ENCODE data around the gene SYT7.
A peak's percentile ranks its signal among the peaks of the same experiment; 100 is the strongest.

The SYT7 gene

DNA sequence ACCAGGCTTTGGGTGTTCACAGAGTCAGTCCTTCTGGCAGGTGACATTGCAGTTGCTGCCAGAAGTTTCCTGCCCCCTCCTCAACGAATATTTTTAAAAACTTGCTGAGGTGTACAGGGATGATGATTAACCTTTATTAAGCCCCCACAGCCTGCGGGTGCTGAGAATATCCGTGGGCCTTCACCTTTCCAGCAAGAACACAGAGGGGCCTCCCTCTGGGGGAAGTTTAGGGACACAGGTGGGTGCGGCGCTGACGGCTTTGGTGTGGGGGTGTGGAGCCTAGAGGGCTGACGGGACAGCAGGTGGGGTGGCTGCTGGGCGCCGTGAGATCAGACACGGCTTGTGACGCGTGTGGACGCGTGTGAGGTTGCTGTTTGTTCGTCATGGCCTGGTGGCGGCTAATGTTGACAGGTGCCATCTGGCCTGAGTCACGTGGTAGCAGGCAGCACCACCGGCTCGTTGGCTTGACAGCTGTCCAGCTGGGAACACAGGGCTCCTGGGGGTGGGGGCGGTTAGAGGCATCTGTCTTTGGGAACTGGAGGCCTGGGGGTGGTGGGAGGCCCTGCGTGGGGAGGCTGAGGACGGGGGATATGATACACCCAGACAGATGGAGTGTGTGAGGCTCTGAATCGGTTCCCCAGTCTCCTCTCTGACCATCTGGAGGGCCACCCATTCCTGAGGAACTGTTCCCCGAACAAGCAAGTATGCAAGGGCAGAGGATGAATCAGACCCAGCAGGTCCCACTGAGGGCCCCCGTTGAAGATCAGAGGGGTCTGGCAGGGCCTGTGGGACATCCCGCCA, 84.9 kb downstream of the SYT7 start:
- no peaks in the 10 kb centered on the region for H3K27me3 ChIP-seq (ENCODE audit: control insufficient read depth in 1 of 2, insufficient read depth in 2 of 2, low read length in 2 of 2)
- peaks cover 8% of the 10 kb centered on the region for H3K4me1 ChIP-seq (ENCODE audit: control insufficient read depth, insufficient read depth, low read length)
- H3K9ac ChIP-seq (ENCODE audit: low read length in 2 of 2) = no peak overlapping the region
- no peaks in the 10 kb centered on the region for H3K9me3 ChIP-seq (ENCODE audit: control insufficient read depth in 2 of 2, low read length in 2 of 2)
- no peak overlapping the region for H3K27ac ChIP-seq (ENCODE audit: low read length)
- H3K4me3 ChIP-seq (ENCODE audit: low read length in 2 of 2) = no peak overlapping the region
- no peaks in the 10 kb centered on the region for H3K36me3 ChIP-seq (ENCODE audit: control insufficient read depth in 2 of 2, insufficient read depth in 2 of 2, low read length in 2 of 2)

DNA sequence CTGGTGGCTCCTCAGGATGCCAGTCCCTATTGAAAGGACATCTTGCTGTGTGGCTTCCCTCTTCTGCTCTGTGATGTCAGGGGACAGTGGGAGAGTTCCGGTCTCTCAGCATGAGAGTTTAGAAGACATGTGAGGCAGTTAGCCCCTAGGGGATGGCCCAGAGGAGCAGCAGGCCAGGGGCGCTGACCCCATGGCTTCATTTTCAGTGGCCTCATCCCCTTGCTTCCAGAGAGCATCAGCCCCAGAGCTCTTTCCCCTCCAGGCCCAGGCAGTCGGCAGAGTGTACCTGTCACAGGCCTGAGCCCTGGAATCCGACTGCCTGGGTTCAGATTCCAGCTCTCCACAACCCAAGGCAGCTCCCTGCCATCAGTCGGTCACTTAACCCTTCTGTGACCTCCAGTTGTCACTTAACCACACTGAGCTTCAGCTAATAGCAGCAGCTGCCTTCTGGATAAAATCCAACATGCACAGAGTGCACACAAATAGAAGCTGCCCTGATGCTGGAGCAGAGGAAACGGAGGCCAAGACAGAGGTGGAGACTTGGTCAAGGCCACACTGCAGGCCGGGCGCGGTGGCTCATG, 86.4 kb downstream of the SYT7 start:
- Histone ChIP-seq H3K9me3 (ENCODE audit: control insufficient read depth in 2 of 2, low read length in 2 of 2) (no peaks in the 10 kb centered on the region), H3K27me3 (ENCODE audit: control insufficient read depth in 1 of 2, insufficient read depth in 2 of 2, low read length in 2 of 2) (no peaks in the 10 kb centered on the region), H3K4me1 (ENCODE audit: control insufficient read depth, insufficient read depth, low read length) (peaks cover 23% of the 10 kb centered on the region), H3K36me3 (ENCODE audit: control insufficient read depth in 2 of 2, insufficient read depth in 2 of 2, low read length in 2 of 2) (no peaks in the 10 kb centered on the region), H3K27ac (ENCODE audit: low read length) (no peak overlapping the region), H3K4me3 (ENCODE audit: low read length in 2 of 2) (no peak overlapping the region), H3K9ac (ENCODE audit: low read length in 2 of 2) (no peak overlapping the region)

DNA sequence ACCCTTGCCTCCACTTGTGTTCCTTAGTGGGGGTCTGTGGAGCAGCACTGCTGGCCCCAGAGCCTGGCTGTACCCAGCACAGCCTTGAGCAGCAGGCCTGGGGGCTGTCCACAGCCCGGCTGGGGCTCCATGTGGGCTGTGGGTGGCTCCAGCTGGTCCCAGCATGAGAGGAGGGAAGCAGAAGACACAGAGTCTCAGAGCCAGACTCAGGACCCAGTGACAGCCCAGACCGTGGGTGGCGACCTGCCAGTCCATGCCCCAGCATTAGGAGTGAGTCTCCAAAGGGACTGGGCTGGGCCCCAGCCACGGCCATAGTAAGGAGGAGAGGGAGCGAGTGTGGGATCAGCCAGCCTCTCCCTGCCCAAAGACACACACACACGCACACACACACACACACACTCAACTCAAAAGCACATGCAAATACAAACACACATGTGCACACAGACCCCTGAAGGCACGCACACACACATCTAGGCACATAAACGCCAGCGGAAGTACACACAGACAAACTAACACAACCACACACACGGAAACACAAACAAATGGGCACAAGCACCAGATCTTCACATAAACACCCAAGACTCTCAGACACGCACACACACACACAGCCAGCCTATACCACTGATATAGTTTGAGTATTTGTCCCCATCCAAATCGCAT, 89.0 kb downstream of the SYT7 start:
- Histone ChIP-seq H3K27ac (ENCODE audit: low read length) (no peak overlapping the region), H3K9ac (ENCODE audit: low read length in 2 of 2) (no peak overlapping the region), H3K36me3 (ENCODE audit: control insufficient read depth in 2 of 2, insufficient read depth in 2 of 2, low read length in 2 of 2) (no peaks in the 10 kb centered on the region), H3K4me1 (ENCODE audit: control insufficient read depth, insufficient read depth, low read length) (peaks cover 35% of the 10 kb centered on the region), H3K9me3 (ENCODE audit: control insufficient read depth in 2 of 2, low read length in 2 of 2) (no peaks in the 10 kb centered on the region), H3K4me3 (ENCODE audit: low read length in 2 of 2) (no peak overlapping the region), H3K27me3 (ENCODE audit: control insufficient read depth in 1 of 2, insufficient read depth in 2 of 2, low read length in 2 of 2) (no peaks in the 10 kb centered on the region)

DNA sequence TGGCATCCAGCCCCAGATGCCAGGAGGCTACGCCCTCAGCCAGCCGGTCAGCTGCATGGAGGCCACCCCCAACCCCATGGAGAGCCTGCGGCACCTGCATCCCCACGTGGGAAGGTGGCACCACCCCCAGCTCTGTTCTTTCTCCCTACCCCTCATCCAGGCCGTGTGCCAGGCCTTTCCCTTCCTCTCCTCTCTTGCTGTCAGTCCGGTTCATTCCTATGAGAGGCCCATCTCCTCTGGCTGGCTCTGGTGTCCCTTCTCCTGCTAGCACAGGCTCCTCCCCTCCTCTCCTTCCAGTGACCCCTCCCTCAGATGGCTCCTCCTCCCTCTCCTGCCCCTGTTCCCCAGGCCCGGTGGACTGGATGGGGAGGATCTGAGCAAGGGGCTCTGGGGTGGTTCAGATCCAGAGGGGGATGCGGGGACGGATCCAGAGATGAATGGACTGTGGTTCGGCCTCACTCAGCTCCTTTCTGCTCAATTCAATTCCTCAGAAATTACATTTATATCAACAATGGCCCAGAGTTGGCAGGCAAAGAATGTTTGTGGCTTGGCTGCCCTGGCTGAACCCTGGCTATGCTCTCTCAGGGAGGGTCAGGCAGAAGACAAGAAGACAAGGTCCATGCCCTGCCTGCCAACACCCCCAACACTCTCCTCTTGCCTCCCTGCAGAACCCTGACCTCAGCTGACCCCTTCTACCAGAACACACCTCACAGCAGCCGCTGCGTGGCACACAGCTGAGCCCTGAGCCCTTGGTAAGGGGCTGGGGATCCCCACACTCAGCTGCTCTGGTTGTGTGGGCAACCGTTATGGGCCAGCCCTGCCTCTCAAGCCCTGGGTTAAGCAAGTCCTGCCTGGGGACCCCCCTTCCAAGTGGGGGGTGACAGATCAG, 90.8 kb downstream of the SYT7 start:
- peak overlapping the region; percentile 29 to 67 for H3K4me3 ChIP-seq (ENCODE audit: low read length in 2 of 2)
- H3K4me1 ChIP-seq (ENCODE audit: control insufficient read depth, insufficient read depth, low read length) = peaks cover 35% of the 10 kb centered on the region
- no peaks in the 10 kb centered on the region for H3K9me3 ChIP-seq (ENCODE audit: control insufficient read depth in 2 of 2, low read length in 2 of 2)
- H3K36me3 ChIP-seq (ENCODE audit: control insufficient read depth in 2 of 2, insufficient read depth in 2 of 2, low read length in 2 of 2) = no peaks in the 10 kb centered on the region
- H3K27me3 ChIP-seq (ENCODE audit: control insufficient read depth in 1 of 2, insufficient read depth in 2 of 2, low read length in 2 of 2) = no peaks in the 10 kb centered on the region
- peak overlapping the region; percentile 82 for H3K27ac ChIP-seq (ENCODE audit: low read length)
- peak overlapping the region; percentile 23 to 42 for H3K9ac ChIP-seq (ENCODE audit: low read length in 2 of 2)

DNA sequence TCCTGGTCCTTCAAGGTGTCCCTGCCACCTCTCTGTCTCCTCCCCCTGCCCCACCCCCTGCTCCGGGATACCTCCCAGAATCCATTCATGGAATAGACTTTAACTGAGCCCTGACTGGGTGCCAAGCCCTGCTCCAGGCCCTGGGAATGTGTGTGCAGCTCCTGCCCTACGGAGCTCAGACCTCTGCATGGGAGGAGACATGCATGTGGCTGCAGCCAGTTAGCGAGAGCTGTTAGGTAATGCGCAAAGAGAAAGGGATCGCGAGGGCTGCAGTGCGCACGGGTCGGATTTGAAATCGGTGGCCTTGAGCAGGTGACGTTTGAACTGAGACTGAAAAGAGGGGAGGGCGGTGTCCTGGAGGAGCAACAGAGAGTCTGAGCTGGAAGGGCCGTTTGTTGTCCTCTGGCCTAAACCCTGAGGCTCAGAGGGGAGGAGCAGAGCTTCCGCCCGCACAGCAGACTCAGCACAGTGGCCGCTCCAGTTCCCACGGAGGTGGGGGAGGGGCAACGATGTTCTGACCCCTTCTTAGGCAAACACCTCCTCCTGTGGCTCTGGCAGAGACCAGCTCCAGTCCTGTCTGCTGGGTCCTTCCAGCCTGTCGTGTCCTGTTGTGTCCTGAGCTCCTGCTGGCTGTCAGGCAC, 92.1 kb downstream of the SYT7 start:
- Histone ChIP-seq H3K9ac (ENCODE audit: low read length in 2 of 2) (peak overlapping the region; percentile 23 to 58), H3K27ac (ENCODE audit: low read length) (peak overlapping the region; percentile 82), H3K4me1 (ENCODE audit: control insufficient read depth, insufficient read depth, low read length) (peaks cover 32% of the 10 kb centered on the region), H3K9me3 (ENCODE audit: control insufficient read depth in 2 of 2, low read length in 2 of 2) (no peaks in the 10 kb centered on the region), H3K4me3 (ENCODE audit: low read length in 2 of 2) (peak overlapping the region; percentile 59 to 67), H3K36me3 (ENCODE audit: control insufficient read depth in 2 of 2, insufficient read depth in 2 of 2, low read length in 2 of 2) (no peaks in the 10 kb centered on the region), H3K27me3 (ENCODE audit: control insufficient read depth in 1 of 2, insufficient read depth in 2 of 2, low read length in 2 of 2) (no peaks in the 10 kb centered on the region)

DNA sequence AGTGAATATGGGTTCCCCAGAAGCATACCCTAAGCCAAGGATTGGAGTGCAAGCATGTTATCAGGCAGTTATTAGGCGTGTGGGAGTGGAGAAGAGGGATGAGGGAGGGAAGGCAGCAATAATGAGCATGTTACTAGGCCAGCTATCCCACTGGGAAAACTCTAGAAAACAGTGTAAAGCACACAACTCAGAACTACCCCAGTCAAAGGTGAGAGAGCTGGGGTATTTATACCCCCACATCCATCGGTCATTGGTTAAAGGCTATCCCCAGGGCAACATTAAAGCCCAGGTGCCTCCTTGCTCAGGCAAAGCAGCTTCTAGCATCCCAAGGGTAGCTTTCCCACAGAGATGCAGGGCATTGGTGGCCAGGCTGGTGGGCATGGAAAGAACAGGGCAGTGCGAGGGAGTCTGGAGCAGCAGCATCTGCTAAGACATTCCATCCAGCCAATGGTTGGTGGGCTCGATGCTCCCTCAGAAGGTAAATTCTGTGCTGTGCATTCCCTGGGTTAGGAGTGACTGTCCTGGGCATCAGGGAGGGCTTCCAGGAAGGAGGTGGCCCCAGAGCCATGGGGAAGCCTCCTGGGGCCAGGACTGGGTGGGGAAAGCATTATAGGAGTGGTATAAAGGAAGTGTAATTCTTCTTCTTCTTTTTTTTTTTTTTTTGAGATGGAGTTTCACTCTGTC, 93.4 kb downstream of the SYT7 start:
- Histone ChIP-seq H3K36me3 (ENCODE audit: control insufficient read depth in 2 of 2, insufficient read depth in 2 of 2, low read length in 2 of 2) (no peaks in the 10 kb centered on the region), H3K4me3 (ENCODE audit: low read length in 2 of 2) (no peak overlapping the region), H3K9ac (ENCODE audit: low read length in 2 of 2) (no peak overlapping the region), H3K9me3 (ENCODE audit: control insufficient read depth in 2 of 2, low read length in 2 of 2) (no peaks in the 10 kb centered on the region), H3K4me1 (ENCODE audit: control insufficient read depth, insufficient read depth, low read length) (peaks cover 32% of the 10 kb centered on the region), H3K27ac (ENCODE audit: low read length) (no peak overlapping the region), H3K27me3 (ENCODE audit: control insufficient read depth in 1 of 2, insufficient read depth in 2 of 2, low read length in 2 of 2) (no peaks in the 10 kb centered on the region)

DNA sequence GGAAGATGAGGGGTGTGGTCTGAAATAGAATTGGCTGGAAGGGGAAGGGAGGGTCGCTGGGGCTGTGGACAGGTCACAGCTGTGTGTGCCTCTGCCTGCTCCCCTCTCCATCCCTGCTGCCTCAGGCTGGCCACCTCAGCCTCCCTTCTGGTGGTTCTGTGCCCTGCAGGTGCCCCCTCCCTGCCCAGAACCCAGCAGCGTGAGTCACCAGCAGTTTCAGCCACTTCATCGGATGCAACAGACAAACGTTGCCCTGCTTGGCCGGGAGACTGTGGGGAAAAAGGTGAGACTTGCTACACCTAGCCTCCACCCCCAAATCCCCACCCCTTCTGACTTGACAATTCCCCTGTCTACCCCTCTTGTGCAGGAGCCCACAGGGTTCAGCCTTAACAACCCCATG, 94.1 kb downstream of the SYT7 start:
- no peaks in the 10 kb centered on the region for H3K27me3 ChIP-seq (ENCODE audit: control insufficient read depth in 1 of 2, insufficient read depth in 2 of 2, low read length in 2 of 2)
- no peak overlapping the region for H3K27ac ChIP-seq (ENCODE audit: low read length)
- H3K9me3 ChIP-seq (ENCODE audit: control insufficient read depth in 2 of 2, low read length in 2 of 2) = no peaks in the 10 kb centered on the region
- H3K4me1 ChIP-seq (ENCODE audit: control insufficient read depth, insufficient read depth, low read length) = peaks cover 32% of the 10 kb centered on the region
- H3K36me3 ChIP-seq (ENCODE audit: control insufficient read depth in 2 of 2, insufficient read depth in 2 of 2, low read length in 2 of 2) = no peaks in the 10 kb centered on the region
- no peak overlapping the region for H3K9ac ChIP-seq (ENCODE audit: low read length in 2 of 2)
- H3K4me3 ChIP-seq (ENCODE audit: low read length in 2 of 2) = no peak overlapping the region

DNA sequence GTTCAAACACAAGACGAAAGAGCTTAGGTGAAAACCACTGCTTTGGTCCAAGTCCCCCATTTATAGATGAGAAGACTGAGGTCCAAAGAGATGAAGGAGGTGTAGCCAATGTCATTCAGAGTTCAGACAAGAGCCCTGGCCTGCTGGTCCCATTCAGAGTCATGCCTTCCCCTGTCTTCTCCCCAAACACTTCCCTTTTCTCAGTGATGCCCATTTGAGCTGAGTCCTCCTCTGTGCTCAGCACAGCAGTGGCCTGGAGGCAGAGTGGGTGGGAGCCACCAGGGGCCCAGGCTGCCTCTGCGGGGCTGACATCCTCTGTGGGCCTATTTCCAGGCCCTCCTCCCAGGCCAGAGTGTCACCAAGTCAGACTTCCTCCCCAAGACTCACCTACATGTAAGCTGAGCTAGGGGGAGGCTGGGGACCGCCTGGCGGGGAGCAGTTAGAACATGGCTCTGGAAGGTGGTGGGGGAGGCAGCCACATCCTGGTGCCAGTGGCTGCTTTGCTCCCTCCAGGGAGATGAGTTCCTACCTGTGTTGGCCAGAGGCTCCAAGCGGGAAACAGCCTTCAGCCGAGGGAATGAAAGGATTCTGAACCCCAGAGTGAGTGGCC, 94.8 kb downstream of the SYT7 start:
- no peaks in the 10 kb centered on the region for H3K36me3 ChIP-seq (ENCODE audit: control insufficient read depth in 2 of 2, insufficient read depth in 2 of 2, low read length in 2 of 2)
- H3K4me3 ChIP-seq (ENCODE audit: low read length in 2 of 2) = no peak overlapping the region
- no peaks in the 10 kb centered on the region for H3K9me3 ChIP-seq (ENCODE audit: control insufficient read depth in 2 of 2, low read length in 2 of 2)
- no peak overlapping the region for H3K27ac ChIP-seq (ENCODE audit: low read length)
- H3K9ac ChIP-seq (ENCODE audit: low read length in 2 of 2) = no peak overlapping the region
- H3K4me1 ChIP-seq (ENCODE audit: control insufficient read depth, insufficient read depth, low read length) = peaks cover 32% of the 10 kb centered on the region
- no peaks in the 10 kb centered on the region for H3K27me3 ChIP-seq (ENCODE audit: control insufficient read depth in 1 of 2, insufficient read depth in 2 of 2, low read length in 2 of 2)

DNA sequence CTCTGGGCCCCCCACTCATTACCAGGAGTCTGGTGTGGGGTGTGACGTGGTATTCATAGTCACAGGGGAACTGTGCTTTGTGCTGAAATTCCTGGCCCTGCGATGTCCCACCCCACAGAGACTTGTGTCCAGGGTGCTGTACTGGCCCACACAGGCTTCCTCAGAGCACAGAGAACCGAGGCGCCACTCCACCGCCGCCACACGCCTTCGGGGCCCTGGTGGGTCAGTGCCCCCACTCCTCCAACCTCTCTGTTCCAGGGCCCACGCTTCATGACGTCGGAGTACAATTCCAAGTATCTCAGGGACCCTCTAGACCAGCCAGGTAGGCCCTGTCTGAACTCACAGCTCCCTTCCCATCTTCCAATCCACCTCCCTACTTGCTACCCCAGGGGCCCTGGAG, 95.8 kb downstream of the SYT7 start:
- Histone ChIP-seq H3K4me1 (ENCODE audit: control insufficient read depth, insufficient read depth, low read length) (peaks cover 26% of the 10 kb centered on the region), H3K27me3 (ENCODE audit: control insufficient read depth in 1 of 2, insufficient read depth in 2 of 2, low read length in 2 of 2) (no peaks in the 10 kb centered on the region), H3K36me3 (ENCODE audit: control insufficient read depth in 2 of 2, insufficient read depth in 2 of 2, low read length in 2 of 2) (no peaks in the 10 kb centered on the region), H3K9me3 (ENCODE audit: control insufficient read depth in 2 of 2, low read length in 2 of 2) (no peaks in the 10 kb centered on the region), H3K4me3 (ENCODE audit: low read length in 2 of 2) (no peak overlapping the region), H3K9ac (ENCODE audit: low read length in 2 of 2) (no peak overlapping the region), H3K27ac (ENCODE audit: low read length) (no peak overlapping the region)

Data from stomach smooth muscle (tissue), 2 donors.